Activated CD4-positive, alpha-beta T cell treated with anti-CD3 and anti-CD28 coated beads for 48 hours (primary cell): ENCODE results near the gene ERICH2.

Experiments
- DNase-seq: peaks from one replicate; pipeline ENCODE4 v3.0.0-alpha.2; 2020

Gene ERICH2

GRCh38 chr2:170818036-170818751 is 48.0 kb downstream of the ERICH2 start:
- peak; percentile 34 for DNase-seq

DNA sequence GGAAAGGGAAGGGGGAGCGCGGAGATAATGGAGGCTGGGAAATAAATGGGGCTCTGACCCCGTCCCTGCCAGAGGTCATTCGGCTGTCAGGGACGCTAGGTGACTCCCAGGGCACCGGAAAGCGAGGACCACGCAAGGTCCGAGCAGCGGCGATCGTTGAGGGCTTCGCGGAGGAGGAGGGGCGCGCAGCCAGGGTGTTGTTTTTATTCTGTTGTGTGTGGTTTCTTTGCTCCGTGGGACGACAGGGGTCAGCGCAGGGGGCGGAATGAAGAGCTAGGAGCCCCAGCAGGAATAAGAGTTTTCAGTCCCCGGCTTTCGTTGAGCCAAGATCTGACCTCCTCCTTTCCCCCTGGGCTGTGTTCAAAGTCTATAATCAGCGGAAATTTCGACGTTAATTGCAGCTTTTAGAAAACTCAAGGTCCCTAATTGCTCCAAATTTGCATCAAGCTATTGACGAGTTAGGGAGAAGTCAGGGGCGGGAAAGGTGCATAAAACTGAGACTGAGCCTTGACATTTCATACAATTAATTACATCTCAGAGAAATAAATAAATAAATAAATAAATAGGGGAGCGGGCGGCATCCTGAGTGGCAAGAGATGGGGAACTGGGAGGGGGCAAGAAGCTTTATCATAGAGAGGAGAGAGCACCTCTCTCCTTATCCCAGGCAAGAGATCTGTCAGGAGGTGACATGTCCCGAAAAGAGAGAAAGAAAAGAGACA is 48.7 kb downstream of the ERICH2 start:
- DNase-seq, result no peak

- peak; percentile 25 for DNase-seq
Observed at GRCh38 chr2:170819680-170820664, 49.8 kb downstream of the ERICH2 start.

- no peak for DNase-seq
Observed at GRCh38 chr2:170820757-170821530, 50.8 kb downstream of the ERICH2 start.

DNA sequence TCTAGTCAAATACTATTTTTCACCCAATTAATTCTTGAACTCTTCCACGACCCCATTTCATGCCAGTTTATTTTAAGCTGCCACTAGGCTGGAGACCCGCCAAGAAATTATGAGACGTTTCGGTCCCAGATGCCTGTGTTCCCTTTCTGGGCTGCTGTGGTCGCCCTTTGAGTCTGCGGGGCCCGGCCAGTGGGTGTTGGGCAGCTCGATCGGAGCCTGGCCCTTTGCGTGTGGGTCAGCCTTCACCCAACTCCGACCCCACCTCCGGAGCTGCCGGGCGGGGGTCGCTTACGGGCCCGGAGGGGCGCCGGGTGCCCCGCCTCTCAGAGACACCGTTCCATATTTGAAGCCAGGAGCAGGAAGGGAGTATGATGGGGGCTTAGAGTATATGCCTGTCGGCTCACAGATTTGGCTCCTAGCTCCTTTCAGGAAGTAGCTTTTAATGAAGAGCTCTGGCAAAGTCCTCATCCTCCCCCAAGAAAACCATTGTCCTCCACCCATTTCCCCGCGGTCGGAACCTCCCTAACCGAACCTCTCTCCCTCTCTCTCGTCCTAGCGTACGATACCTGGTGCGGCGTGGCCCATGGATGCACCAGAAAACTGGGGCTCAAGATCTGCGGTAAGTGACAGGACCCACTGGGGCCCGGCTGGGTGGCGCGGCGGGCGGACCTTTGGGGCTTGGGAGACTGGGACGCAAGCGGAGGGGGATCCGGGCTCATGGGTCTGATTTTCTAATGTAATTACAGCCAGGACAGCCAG is 51.5 kb downstream of the ERICH2 start:
- no peak for DNase-seq

DNA sequence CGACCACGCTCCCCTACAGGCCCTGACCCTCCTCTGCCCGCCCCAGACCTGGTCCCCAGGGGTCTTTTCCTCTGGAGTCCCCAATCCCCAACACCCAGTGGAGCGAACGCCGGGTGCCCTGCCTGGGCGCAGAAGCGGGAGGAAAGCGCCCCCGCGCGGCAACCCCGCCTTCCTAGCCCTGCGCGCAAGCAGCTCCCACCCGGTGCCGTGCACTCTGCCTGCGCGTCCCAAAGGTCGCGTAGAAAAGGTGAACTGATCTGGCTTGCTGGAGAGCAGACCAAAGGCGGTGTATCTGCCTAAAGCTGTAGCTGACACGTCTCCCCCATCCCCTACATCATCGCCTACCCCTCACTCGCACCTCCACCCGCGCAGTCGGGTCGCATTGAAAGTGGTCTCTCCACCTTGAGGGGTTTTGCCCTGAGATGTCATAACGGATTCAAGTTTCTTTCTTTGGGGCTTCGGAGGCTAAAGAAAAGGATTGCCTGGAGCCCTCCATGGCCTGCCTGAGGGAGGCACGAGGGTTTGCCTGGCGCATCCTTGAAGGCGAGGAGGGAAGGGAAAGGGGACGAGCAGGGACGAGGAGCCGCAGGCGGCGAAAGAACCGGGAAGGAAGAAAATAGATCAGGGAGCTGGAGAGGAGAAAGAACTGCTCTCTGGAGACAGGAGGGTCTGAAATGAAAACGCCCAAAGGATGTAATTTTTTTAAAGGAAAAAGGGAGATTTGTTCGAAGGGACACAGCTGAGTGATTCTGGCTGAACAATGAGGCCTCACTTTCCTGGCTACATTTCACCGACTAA is 52.3 kb downstream of the ERICH2 start:
- peak; percentile 71 for DNase-seq

DNA sequence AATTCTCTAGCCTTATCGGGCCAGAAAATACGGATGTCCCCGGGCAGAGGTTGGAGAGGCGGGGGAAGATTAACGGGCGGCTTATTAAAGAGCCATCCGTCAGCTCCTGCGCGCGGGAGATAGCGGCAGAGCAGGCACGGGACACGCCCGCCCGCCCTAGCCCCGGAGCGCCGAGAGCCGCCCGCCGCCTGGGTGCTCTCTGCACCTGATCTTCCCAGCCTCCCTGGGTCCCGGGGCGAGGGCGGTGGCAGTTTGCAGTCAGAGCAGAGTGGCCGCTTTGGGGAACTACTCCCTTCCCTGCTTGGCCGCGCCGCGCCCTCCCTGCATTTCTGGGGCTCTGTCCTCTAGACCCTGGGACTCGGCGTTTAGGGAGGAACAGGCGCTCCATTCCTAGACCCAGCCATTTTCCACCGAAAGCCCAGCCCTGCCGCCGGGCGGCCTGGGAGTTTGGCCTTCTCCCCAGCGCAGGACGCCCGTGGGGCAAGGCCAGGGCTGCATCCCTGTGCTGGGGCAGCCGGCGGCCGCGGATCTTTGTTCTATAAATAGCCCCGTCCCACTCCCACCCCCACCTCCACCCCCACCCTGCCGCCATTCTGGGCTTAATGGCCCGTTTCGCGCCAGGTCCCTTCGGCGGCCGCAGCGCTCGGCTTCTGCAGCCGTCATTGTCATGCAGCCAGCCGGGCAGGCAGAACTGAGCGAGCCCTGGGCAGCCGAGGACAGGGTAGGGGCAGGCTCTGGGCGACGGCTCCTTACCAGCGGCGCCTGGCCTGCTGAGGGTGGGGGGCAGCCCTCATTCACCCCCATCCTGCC is 53.1 kb downstream of the ERICH2 start:
- peak; percentile 45 for DNase-seq

- no peak for DNase-seq
Observed at GRCh38 chr2:170823898-170824215, 53.7 kb downstream of the ERICH2 start.

DNA sequence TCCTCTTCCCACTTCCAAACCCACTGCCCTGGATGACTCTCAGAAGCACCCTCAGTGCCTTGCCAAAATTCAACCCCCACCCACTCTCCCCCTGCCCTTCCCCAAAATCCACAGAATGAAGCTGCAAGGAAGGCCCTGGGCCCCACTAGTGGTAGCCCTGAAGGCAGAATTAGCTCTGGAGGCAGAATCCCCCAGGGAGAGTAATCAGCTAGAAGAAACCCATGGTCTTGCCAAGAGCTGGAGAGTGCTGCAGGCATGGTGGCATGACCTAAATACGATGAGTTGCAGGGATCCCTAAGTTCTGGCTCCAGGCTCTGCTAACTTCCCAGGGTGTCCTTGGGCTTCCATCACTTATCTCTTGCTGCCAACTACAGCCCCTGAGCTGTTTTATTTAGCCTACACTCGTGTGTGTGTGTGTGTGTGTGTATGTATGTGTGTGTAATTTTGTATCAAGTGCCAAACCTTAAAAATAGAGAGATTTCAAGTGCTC is 54.4 kb downstream of the ERICH2 start:
- DNase-seq, result no peak

DNA sequence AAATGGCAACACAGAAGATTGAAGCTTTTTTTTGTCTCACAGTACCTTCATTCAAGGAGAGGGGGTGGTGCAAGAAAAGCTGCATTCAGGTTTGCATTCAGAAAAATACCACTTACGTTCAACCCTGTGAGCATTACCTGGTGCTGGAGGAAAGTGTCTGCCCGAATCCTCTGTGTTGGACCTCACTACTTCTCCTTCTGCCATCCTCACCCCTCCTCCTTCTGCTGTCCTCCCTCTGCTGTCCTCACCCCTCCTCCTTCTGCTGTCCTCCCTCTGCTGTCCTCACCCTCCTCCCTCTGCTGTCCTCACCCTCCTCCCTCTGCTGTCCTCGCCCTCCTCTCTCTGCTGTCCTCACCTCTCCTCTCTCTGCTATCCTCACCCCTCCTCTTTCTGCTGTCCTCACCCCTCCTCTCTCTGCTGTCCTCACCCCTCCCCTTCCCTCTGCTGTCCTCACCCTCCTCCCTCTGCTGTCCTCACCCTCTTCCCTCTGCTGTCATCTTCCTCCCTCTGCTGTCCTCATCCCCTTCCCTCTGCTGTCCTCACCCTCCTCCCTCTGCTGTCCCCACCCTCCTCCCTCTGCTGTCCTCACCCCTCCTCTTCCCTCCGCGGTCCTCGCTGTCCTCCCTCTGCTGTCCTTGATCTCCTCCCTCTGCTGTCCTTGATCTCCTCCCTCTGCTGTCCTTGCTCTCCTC is 57.8 kb downstream of the ERICH2 start:
- DNase-seq, result no peak

DNA sequence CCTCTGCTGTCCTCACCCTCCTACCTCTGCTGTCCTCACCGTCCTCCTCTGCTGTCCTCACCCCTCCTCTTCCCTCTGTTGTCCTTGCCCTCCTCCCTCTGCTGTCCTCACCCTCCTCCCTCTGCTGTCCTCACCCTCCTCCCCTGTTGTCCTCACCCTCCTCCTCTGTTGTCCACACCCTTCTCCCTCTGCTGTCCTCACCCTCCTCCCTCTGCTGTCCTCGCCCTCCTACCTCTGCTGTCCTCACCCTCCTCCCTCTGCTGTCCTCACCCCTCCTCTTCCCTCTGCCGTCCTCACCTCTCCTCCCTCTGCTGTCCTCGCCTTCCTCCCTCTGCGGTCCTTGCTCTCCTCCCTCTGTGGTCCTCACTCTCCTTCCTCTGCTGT is 58.3 kb downstream of the ERICH2 start:
- DNase-seq, result no peak

DNA sequence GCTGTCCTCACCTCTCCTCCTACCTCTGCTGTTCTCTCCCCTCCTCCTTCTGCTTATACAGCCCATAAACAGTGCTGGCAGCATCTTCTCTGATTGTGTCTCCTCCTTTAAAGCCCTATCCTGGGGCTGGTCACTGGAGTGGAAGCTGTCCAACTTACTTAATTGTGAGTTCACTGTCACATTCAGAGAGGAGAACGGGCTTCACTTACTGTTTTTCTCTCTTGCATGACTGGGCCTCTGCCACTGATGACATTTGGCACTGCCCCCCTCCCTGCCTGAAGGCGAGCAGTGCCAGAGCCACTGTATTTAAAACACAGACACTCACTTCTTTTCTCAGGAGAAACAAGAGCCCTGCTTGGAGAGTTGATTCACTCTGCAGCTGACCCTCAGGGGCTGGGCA is 58.9 kb downstream of the ERICH2 start:
- DNase-seq, result no peak

DNA sequence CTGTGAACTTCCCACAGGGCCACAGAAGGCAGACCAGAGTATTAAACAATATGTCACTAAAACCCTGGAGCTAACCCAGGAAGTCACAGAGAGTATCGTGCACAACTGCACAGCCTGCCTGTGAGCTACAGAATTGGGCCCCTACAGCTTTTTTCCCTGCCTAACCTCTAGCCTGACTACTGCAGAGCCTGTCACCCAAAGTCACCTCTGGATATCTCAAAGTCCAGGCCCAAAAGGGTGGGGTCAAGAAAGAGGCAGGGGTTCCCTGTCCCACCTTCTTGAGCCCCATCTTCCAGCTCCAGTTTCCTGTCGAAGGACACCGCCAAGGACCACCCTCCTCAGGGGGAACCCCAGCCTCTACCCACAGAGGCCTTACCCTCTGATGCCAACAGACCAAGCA is 60.0 kb downstream of the ERICH2 start:
- no peak for DNase-seq

- DNase-seq, result no peak
Observed at GRCh38 chr2:170831115-170831514, 60.9 kb downstream of the ERICH2 start.

- DNase-seq, result no peak
Observed at GRCh38 chr2:170836027-170836426, 65.8 kb downstream of the ERICH2 start.

GRCh38 chr2:170840717-170841210 is 70.6 kb downstream of the ERICH2 start:
- DNase-seq, result no peak

DNA sequence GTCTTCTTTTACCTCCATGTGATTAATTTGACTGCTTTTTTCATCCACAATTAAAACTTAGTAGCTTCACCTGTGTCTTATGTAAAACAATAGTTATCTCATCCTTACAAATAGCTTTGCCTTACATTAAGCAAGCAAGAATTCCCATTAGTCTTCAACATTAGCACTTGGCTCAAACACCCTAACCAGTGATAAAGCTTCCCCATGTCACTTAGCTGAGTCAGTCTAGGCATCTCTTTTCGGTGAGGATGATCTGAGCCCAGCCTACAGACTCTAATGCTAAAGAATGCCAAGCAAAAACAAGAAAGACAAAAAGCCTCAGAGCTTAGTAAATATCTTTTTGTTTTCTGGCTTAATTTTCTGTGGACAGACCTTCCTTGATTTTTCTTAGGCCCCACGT is 72.6 kb downstream of the ERICH2 start:
- no peak for DNase-seq

DNA sequence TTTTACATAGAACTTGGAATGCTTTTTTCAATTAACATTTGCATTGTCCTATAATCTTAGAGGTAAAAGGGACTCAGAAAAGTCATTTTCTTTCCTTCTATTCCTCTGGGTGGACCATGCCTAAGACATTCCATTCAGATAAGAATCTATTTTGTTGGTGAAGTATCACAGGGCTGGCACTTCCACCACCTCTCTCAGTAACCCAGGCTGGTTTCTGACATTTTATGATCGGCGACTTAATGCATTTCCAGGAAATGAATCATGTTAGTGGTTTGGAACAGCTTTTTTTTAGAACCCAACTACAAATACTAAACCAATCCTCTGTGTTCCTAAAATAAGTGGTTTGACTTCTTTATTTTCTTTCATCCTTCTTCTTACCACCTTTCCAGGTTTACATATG is 73.5 kb downstream of the ERICH2 start:
- peak; percentile 19 for DNase-seq

DNA sequence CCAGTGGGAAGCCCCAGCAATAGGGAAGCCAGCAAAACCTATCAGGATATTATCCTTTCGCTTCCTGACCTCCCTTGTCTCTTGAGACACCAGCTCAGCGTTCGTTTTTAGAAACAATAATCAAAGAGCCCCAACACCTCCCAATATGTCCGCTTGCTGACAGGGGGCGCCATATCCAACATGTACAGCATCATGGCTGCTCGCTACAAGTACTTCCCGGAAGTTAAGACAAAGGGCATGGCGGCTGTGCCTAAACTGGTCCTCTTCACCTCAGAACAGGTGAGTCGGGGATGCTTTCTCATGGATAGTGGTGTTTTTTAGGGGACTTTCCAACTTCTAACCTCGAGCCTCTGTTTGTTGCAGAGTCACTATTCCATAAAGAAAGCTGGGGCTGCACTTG is 75.2 kb downstream of the ERICH2 start:
- DNase-seq, result peak; percentile 58
